NCI-H2107 treated with DMSO at 0.1 percent for 48 hours (cell line): ENCODE data around the gene KRTAP27-1.
A peak's percentile ranks its signal among the peaks of the same experiment; 100 is the strongest.

Experiments used
- DNase-seq: peaks from one replicate; lab custom pipeline; 2025; ENCODE audit not compliant: unreplicated experiment; lab: John Stamatoyannopoulos, UW

The KRTAP27-1 gene

GRCh38 chr21:30337276-30337744 is at the start of gene KRTAP27-1:
KRTAP27-1 (minus strand) TSS chr21:30337694; CDS start chr21:30337668, 26 bp downstream.
- DNase-seq, result no peak

GRCh38 chr21:30382201-30382600 is 44.7 kb upstream of the KRTAP27-1 start:
- DNase-seq, result no peak

- DNase-seq, result no peak
Measured at GRCh38 chr21:30372139-30372770, 34.8 kb upstream of the KRTAP27-1 start, which contains the start of gene KRTAP13-2. KRTAP13-2 (minus strand) TSS chr21:30372271; CDS start chr21:30372213, 58 bp downstream.

DNA sequence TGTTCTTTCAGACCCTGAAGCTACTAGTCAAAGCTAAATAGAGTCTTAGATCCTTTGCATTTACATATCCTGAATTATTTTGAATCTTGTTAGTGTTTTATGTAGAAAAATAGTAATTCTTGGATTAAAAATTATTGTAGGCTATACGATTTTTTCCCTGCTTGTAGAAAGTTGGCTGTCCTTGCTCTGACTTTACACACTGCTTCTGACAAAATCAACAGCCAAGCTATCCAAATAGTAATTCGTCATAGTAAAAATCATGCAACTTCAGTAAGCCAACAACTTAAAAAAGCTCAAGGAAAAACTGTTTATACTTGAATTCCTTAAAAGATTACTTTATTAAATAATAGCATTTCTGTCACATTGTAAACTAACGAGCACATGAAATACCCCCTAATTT is 18.4 kb upstream of the KRTAP27-1 start:
- no peak for DNase-seq

- DNase-seq, result no peak
Measured at GRCh38 chr21:30354308-30355005, 17.0 kb upstream of the KRTAP27-1 start.

GRCh38 chr21:30351534-30351933 is 14.0 kb upstream of the KRTAP27-1 start:
- no peak for DNase-seq

- DNase-seq, result no peak
Measured at GRCh38 chr21:30349572-30349971, 12.1 kb upstream of the KRTAP27-1 start.

DNA sequence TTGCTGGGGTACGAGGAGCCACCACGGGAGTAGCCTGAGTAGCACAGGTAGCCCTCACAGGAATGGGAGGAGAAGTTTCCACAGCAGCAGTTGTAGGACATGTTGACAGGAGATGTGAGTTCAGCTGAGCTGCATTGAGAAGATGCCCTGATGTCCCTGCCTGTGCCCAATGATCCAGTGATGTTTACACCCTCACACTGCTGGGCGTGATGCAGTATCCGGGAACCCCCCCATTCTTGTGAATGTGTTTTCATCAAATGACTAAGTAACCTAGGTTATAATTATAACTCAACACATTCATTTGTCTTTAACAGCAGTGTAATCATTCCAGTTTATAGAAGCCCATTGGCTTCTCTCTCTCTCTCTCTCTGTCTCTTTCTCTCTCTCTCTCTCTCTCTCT is 11.0 kb upstream of the KRTAP27-1 start, which contains the start of gene KRTAP23-1:
KRTAP23-1 (minus strand) TSS at position 101 of the 400 bp plus-strand sequence; CDS start at position 101, 0 bp downstream.
- DNase-seq, result no peak

- DNase-seq, result no peak
Measured at GRCh38 chr21:30345014-30345413, 7.5 kb upstream of the KRTAP27-1 start.

GRCh38 chr21:30340714-30341573 is 3.5 kb upstream of the KRTAP27-1 start:
- peak; percentile 12 for DNase-seq

DNA sequence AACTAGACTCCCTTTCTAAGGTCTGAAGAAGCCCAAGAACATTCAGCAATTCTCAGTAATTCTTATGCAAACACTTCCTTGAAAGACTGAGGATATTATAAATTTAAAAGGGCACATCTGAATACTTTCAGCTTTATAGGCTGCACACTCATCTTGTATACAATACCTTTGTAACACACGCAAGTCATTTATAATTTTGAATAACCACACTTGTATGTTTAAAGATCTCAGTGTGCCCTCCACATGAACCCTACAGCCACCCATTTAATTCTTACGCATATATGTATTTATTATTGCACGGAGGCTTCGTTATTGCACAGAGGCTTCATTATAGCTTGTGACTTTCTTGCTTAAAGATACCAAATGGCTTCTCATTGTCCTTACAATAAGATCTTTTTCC is 1.2 kb upstream of the KRTAP27-1 start:
- DNase-seq, result no peak

- DNase-seq, result no peak
Measured at GRCh38 chr21:30337772-30338171, 278 bp upstream of the KRTAP27-1 start.

DNA sequence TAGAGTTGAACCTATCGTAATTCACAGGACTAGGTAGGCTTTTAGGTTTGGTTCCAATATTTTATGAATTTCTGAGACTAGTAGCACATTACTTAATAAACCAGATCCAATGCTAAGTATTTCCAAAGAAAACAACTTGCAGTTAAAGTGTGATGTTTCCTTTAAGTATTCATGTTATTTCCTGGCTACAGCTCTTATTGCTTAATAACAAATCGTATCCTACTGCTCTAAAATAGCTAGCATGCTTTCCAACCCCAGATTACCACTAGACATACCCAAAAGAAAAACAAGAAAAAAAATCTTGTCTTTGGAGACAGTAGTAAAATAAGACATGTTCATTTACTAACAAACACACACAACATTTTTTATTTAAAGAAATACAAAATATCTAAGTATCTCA is 898 bp downstream of the KRTAP27-1 start:
- DNase-seq, result no peak

- no peak for DNase-seq
Measured at GRCh38 chr21:30333736-30334135, 3.8 kb downstream of the KRTAP27-1 start.

DNA sequence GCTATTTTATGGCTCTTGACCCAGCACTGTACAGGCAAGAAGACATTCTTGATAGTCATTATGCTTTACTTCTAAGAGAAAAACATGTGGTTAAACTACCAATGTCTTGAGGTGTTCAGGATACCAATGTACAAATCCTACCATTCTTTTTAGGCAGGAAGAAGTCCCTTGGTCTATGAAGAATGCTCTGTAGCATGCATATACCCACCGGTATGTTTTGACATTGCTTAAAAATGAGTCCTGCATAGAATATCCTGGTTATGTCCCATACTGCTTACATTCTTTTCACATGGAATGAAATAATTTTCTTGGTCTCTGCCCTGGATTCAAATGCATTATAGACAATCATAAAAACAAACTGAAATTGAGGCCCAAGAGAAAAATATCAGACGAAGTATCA is 4.8 kb downstream of the KRTAP27-1 start:
- DNase-seq, result no peak

DNA sequence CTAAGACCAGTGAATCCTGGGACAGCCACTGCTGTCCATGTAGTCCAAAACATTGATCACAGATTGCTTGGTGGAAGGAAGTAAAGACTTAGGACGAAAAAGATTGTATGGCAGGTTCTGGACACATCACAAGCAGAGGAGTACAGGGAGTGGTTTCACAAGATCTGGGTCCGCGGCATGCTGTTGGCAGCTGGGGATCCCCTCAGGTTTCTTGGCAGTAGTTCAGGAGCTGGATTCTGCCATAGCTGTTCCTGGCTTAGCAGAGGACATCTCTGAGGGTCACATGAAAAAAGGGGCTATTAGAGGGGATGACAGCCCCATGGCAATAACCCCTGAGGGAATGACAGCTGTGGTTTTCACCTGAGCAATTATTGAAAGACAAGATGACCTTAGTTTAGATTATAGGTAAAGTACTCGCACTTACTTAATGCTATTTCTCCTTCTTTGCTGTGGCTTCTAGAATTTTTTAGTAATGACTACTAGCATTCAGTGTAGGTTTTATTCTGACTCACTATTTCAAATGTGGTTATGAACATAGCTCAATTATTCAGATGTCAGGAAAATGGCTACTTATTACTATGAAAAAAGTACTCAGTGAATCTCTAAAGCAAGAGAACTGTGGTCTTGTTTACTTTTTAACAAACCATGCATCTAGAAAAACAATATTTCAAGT is 8.2 kb downstream of the KRTAP27-1 start:
- no peak for DNase-seq

DNA sequence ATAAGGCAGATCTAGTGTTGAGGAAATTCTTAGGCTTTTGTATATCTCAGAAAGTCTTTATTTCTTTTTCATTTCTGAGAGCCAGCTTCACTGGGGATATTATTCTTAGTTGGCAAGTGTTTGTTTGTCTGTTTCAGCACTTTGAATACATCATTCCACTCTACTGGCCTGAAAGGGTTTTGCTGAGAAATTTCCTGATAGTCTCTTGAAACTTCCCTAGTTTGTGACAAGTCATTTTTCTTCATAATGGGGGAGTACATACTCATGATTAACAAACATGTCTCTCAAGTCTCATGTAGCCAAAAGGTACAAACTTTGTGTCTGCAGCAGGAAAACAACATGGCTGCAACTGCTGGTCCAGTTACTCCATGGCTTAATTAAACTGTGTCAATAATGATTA is 11.1 kb downstream of the KRTAP27-1 start:
- no peak for DNase-seq

DNA sequence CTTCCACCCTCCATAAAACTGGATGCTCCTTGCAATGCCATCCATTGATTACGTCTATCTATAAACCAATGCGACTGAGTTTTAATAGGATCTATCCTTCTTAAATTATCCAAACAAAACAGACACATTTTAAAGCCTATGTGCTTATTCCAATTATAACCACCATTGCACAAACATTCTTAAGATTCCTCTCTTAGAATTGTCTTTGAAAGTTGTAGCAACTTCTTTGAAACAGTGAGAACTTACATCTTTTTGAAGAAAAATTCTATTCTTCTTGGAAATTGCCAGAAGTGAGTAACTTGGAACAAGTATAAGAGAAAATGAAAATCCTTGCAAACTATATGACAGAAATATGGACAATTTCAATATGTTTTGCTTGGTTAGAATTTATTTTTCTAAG is 17.3 kb downstream of the KRTAP27-1 start, which contains the start of gene KRTAP26-1:
KRTAP26-1 (minus strand) TSS at position 101 of the 400 bp plus-strand sequence. CDS start 280 bp downstream, outside the sequence.
- DNase-seq, result no peak

DNA sequence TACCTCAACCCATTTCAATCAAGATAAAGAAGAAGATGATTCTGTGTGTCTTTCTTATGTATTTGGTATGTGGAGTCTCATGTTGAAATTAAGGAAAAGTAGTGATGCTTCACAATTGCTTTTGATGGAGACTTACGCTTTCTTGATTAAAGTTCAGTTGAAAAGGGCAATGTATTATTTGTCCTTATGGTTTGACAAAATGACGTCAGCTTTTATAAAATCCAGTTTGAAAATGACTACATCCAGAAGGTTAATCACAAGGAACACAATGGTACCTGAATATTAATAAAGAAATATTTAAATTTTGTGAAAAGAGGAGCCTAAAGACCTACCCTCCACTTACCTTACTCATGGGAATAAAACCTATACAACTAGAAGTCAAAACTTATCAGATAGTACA is 21.8 kb downstream of the KRTAP27-1 start:
- DNase-seq, result no peak

DNA sequence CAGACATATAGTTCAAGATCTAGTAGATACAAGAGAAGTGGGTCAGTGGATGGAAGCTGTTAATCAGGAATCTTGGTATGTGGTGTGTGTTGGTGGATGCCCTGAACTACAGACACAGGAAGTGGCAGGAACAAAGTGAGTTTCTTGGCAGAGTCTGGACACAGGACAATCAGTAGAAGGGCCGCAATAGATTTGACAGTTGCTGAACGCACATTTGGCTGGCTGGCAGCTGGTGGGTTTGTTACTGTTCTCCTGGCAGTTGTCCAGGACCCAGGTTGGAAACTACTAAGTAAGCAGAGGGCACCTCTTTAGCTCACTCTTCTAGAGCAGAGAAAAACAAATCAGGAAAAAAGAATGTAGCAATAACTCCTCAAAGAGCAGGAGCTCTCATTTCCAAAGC is 30.6 kb downstream of the KRTAP27-1 start:
- DNase-seq, result no peak

GRCh38 chr21:30305136-30305535 is 32.4 kb downstream of the KRTAP27-1 start:
- DNase-seq, result no peak
